HG03095 (cell line): ENCODE results near the gene RCOR1.
"Not testable (repeated sequence)": the region's sequence is repeated elsewhere in the genome, so short reads cannot be mapped to it uniquely, and the experiment has no call there.

Source experiments
- ATAC-seq: cut with Tn5 transposase; IDR thresholded peaks from one replicate; pipeline ENCODE4 v1.9.1; 2021; ENCODE audit warnings: moderate library complexity; ENCODE audit not compliant: unreplicated experiment

Gene RCOR1

GRCh38 chr14:102738373-102739189 lies 146.1 kb downstream of the RCOR1 start:
- no peak for ATAC-seq

- ATAC-seq, result no peak
Observed at GRCh38 chr14:102739190-102739469, 146.7 kb downstream of the RCOR1 start.

- ATAC-seq, result no peak
Observed at GRCh38 chr14:102746634-102747438, 154.4 kb downstream of the RCOR1 start.

GRCh38 chr14:102748806-102749205 lies 156.4 kb downstream of the RCOR1 start:
- no peak for ATAC-seq

- no peak for ATAC-seq
Observed at GRCh38 chr14:102749393-102750305, 157.2 kb downstream of the RCOR1 start.

- no peak for ATAC-seq
Observed at GRCh38 chr14:102750376-102750775, 157.9 kb downstream of the RCOR1 start.

GRCh38 chr14:102751088-102751487 lies 158.6 kb downstream of the RCOR1 start:
- no peak for ATAC-seq

- no peak for ATAC-seq
Observed at GRCh38 chr14:102752239-102752847, 159.9 kb downstream of the RCOR1 start.

GRCh38 chr14:102754370-102755262 lies 162.2 kb downstream of the RCOR1 start:
- no peak for ATAC-seq

- no peak for ATAC-seq
Observed at GRCh38 chr14:102757646-102758045, 165.2 kb downstream of the RCOR1 start.

GRCh38 chr14:102758087-102758486 lies 165.6 kb downstream of the RCOR1 start:
- ATAC-seq, result no peak

GRCh38 chr14:102759456-102760187 lies 167.2 kb downstream of the RCOR1 start:
- ATAC-seq, result no peak

- no peak for ATAC-seq
Observed at GRCh38 chr14:102760496-102761193, 168.2 kb downstream of the RCOR1 start.

- no peak for ATAC-seq
Observed at GRCh38 chr14:102761206-102761605, 168.8 kb downstream of the RCOR1 start.

- peak; percentile 62 for ATAC-seq
Observed at GRCh38 chr14:102764220-102764671, 171.8 kb downstream of the RCOR1 start.

- not testable (repeated sequence) for ATAC-seq
Observed at GRCh38 chr14:102765770-102766169, 173.3 kb downstream of the RCOR1 start.

- peak; percentile 52 for ATAC-seq
Observed at GRCh38 chr14:102768223-102769048, 176.0 kb downstream of the RCOR1 start.

- no peak for ATAC-seq
Observed at GRCh38 chr14:102769049-102769327, 176.5 kb downstream of the RCOR1 start.
